GM19238 (cell line): ENCODE measurements around the gene JTB.
"Not testable (repeated sequence)": the region's sequence is repeated elsewhere in the genome, so short reads cannot be mapped to it uniquely, and the experiment has no call there.

Experiments
- DNase-seq: peaks from one replicate; pipeline ENCODE4 v3.0.0; 2011; ENCODE audit warnings: low spot score; ENCODE audit not compliant: insufficient read length

JTB gene

DNA sequence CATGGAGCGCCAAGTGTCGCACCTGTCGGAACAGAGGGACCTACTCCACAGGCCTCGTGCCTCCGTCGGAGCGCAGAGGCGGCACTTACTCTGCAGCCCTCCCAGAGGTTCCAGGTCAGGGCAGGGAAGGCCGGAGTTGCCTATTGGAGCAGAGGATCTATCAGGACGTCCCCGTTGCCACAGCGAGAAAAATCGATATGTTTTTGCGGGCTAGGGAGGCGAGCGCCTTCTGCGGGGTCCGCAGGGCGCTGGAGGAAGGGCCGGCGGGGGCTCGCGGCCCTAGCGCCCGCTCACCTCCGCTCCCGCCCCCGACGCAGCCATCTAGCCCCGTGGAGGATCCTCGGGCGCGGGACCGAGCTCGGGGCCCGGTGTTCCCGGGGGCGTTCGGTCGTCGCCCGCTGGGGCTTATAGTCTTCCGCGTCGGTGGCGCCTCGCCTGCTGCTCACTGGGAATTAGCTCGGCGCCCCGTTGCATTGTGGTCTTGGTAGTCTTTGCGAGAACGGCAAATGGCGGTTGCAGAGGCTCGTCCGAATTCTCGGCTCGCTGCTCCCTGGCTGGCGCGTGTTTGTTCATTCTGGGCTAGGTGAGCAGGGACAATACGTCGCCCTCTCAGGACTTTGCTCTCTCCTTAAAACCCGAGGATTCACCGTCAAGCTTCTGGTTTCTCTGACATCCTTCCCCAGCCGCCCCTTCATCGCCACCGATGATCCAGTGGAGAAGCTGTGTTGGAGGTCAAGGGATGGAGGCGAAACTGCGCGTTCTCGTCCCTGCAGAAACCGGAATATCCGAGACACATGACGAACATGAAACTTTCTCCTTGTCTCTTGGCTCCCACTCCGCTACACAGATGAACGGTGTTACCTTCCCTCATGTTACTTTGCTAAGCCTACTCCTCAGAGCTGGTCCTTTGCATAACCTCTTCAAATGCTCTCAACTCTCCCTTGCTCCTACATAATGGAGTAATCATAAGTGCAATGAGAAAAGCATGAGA lies at the start of gene JTB:
Gene JTB, minus strand, starts transcription at position 425 of the 991 bp plus-strand sequence. Its CDS starts 422 bp downstream, at position 3.
- DNase-seq = peak; percentile 81

GRCh38 chr1:154019940-154020339 lies 42.5 kb upstream of the JTB start:
- DNase-seq = no peak

- DNase-seq = no peak
Observed at GRCh38 chr1:154019269-154019668, 41.8 kb upstream of the JTB start.

- no peak for DNase-seq
Observed at GRCh38 chr1:154014154-154014907, 36.9 kb upstream of the JTB start.

- DNase-seq = not testable (repeated sequence)
Observed at GRCh38 chr1:154012543-154012942, 35.1 kb upstream of the JTB start.

- no peak for DNase-seq
Observed at GRCh38 chr1:154012129-154012528, 34.7 kb upstream of the JTB start.

GRCh38 chr1:154006136-154006535 lies 28.7 kb upstream of the JTB start:
- no peak for DNase-seq

DNA sequence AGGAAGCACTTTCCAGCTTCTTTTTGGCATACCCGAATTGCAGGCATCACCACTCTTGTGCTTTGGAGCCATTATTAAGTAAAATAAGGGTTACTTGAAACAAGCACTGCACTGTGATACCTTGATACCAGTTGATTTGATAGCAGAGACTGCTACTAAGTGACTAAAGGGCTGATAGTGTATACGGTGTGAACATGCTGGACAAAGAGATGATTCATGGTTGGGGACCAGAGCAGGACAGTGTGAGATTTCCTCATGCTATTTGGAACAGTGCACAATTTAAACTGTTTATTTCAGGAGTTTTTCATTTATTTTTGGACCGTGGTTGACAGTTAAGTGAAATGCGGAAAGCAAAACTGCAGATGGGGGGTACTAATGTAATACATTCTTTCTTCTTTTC lies 22.9 kb upstream of the JTB start:
- no peak for DNase-seq

- DNase-seq = not testable (repeated sequence)
Observed at GRCh38 chr1:153996882-153997281, 19.4 kb upstream of the JTB start.

- DNase-seq = no peak
Observed at GRCh38 chr1:153995640-153996039, 18.2 kb upstream of the JTB start.

GRCh38 chr1:153995202-153995601 lies 17.7 kb upstream of the JTB start:
- no peak for DNase-seq

DNA sequence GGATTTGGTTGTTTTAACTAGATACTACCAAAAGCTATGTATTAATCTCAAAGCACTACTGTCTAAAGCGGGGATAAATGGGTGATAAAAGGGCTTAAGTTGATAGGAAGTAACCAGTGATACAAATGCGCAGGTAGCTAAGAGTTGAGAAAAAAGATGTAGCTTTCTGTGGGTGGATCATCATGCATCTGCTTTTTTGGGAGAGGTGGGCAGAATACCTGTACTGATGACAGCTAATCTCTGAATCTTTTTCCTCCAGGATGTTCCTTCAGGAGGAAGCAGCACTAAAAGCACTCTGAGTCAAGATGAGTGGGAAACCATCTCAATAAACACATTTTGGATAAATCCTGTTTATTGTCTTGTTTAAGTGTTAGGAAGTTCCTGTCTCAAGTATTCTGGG lies 14.3 kb upstream of the JTB start:
- no peak for DNase-seq

- no peak for DNase-seq
Observed at GRCh38 chr1:153991151-153991630, 13.7 kb upstream of the JTB start.

- peak; percentile 79 for DNase-seq
Observed at GRCh38 chr1:153990468-153991150, 13.1 kb upstream of the JTB start, which contains the start of gene RPS27. Gene RPS27, plus strand, starts transcription at chr1:153990762. Its CDS starts 35 bp downstream, at chr1:153990797.

GRCh38 chr1:153987621-153988020 lies 10.1 kb upstream of the JTB start:
- no peak for DNase-seq

DNA sequence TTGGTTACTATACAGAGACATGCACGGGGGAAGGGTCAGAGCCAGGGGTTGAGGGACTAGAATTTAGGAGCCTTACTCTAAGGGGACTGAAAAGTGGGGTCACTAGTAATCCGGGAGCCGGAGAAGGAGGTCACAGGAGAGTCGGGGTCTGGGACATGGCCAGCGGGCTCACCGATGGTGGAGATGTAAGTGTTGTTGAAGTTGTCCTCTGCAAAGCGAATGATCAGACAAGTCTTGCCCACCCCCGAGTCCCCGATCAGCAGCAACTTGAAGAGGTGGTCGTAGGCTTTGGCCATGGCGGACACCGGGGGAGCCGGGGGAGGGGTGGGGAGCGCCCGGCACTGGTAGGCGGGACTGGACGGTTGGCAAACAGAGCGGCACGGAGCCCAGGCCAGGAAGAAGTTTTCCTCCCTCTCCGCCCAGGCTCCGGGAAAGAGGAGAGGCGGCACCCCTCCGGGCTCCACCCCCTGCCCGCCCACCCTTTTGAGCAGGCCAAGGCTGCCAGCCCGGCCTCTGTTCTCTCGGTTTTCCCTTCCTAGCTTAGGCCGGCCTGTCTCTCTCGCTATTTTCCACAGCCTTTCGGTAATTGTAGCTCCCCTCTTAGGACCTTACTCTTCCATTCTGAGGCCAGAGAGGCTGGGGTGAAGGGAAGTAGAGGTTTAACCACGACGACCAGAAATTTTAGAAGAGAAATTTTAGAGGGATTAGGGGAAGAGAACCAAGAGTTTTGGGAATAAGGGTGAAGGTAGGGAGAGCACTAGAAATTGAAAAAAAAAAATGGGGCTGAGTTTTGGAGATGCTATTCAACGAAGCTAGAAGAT lies 8.7 kb upstream of the JTB start, which contains the start of gene RAB13:
Gene RAB13, minus strand, starts transcription at position 399 of the 821 bp plus-strand sequence. Its CDS starts 103 bp downstream, at position 296.
- no peak for DNase-seq

- no peak for DNase-seq
Observed at GRCh38 chr1:153985341-153985912, 8.0 kb upstream of the JTB start.

GRCh38 chr1:153984123-153984894 lies 6.8 kb upstream of the JTB start:
- no peak for DNase-seq

DNA sequence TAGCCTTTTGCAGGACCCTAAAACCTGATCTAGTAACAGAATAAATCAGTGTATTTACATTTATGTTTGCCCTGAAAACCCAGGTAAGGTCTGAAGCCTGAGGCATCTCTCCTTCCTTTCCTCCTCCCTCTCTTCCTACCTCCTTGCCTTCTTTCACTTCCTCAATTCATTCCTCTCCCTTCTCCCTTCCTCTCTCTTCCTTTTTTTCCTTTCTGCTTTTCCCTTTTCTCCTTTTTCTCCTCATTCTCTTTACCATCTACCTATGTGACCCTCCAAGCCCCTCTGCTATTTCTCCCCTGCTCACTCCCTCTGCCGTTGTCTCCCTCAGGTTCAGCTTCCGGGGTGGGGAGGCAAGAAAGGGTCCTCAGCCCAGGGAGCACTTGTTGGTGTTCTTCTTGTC lies 4.3 kb upstream of the JTB start:
- not testable (repeated sequence) for DNase-seq
